T-helper 1 cell (primary cell): Measurements from ENCODE around the gene LBHD2.

Experiments
- DNase-seq, 5 donors: peaks; one replicate each; pipeline ENCODE4 v3.0.0-alpha.2; 2012 to 2020

LBHD2 gene

DNA sequence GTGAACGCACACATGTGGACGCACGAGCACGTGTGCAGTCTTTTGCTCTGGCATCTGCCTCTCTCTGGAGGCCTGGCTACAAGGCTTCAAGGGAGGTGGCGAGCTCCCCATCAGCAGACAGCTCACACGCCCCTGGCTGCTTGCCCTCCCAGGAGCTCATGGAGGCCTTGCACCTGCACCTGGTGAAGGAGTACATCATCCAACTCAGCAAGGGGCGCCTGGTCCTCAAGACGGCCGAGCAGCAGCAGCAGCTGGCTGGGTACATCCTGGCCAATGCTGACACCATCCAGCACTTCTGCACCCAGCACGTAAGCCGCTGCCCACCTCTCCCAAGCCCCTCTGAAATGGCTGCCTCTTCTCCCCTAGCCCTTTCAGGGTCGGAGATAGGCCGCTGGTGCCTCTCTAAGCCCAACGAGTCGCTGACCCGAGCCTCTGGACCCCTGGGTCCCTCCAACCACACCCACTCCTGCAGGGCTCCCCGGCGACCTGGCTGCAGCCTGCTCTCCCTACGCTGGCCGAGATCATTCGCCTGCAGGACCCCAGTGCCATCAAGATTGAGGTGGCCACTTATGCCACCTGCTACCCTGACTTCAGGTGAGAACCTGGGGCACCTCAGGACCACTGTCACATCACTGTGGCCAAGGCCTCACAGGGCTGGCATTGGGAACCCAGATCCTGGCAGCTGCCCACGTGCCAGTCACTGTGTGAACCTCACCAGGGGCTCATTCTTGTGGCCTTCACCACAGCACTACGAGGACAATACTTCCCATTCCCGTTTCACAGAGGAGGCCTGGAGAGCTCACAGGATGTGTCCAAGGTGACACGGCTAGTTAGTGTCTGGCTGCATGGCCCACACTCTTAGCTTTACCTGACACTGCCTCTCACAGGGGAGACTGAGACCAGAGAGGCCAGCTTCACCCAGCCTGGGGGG lies 49.5 kb downstream of the LBHD2 start:
- no peak for DNase-seq

DNA sequence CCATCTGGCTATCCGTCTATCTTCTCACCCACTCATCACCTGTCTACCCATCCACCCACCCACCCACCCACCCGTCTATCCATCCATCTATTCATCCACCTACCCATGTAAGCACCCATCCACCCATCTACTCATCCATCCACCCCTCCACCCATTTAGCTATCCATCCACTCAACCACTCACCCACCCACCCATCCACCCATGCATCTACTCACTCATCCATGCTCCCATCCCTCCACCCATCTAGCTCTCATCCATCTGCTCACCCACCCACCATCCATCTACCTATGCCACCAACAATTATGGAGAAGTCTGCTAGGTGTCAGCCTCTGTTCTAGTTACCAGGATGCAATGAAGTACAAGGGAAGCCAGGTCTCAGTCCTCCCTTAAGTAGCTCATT lies 50.4 kb downstream of the LBHD2 start:
- DNase-seq = no peak

DNA sequence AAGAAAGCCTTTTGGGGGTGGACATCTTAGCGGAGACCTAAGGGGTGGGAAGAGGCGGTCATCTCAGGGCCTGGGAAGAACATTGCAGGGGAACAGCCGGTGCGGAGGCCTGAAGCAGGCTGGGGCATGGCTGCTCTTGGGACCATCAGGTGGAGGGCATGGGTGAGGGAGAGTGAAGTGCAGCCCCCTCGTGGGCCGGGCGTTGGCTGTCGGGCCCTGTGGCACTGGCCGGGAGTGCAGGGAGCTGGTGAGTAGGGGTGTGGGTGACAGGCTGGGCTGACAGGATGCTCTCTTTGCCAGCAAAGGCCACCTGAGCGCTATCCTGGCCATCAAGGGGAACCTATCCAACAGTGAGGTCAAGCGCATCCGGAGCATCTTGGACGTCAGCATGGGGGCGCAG lies 50.9 kb downstream of the LBHD2 start:
- no peak for DNase-seq

DNA sequence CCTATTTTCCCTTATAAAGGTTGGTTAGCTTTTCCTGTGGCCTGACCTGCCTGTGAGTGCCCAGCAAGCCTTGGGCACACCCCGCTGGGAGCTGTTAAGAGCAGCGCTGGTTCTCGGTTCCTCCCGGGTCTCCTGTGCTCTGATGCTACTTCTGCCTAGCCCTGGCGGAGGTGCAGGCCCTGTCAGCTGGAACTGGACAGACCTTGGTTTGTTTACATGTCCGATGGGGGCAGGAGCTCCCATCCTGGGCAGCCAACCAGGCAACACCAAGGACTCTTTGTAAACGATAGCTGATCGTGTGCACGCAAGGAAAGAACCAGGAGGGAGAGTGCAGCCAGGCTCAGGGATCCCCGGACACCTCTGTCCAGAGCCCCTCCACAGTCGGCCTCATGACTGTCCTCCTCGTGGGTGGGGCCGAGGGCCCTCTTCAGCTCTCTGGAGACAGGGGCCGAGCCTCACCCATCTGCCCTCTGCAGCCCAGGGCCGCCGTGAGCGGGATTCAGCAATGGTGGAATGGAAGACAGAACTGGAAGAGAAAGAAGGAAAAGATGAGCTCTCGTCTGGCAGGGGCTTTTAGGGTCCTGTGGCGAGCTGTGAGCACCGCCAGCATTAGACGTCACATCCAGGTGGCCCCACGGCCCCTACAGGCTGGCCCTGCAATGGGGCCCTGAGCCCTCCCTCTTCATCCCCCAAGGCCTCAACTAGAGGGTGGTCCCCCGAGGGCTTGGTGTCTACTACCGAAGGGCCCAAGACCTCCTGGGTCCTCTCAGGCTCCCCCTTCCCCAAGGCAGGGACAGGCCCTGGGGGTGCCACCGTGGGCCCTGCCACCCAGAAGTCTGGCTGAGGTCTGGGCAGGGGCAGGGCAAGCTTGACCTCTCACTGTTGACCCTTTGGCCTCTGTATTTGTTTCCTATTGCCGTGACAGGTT lies 51.6 kb downstream of the LBHD2 start:
- DNase-seq = no peak

DNA sequence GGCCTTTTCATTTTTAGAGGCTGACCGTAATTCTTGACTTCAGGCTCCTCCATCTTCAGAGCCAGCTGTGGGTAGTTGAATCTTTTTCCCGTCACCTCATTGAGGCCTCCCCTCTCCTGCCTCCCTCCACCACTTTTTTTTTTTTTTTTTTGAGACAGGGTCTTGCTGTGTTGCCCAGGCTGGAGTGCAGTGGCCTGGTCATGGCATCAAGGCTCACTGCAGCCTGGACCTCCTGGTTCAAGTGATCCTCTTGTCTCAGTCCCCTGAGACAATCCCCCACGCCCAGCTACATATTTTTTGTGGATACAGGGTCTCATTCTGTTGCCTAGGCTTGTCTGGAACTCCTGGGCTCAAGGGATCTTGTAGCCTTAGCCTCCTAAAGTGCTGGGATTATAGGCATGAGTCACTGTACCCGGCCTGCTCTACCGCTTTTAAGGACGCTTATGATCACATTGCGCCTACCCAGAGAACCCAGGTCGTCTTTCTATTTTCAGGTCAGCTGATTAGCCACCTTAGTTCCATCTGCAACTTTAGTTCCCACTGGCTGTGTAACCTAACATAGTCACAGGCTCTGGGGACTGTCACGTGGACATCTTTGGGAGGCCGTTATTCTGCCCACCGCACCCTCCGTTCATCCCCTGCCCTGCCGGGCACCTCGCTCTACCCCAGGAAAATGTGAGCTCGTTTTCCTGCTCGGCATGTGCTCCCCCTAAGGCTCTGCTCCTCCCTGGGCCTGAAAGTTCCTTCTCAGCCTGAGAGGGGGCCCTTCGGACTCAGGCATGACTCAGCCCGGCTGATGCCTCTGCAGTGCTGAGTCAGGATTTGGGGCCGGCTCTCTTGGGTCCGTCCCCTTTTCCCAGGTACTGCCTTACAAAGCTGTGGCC lies 52.6 kb downstream of the LBHD2 start:
- no peak for DNase-seq

DNA sequence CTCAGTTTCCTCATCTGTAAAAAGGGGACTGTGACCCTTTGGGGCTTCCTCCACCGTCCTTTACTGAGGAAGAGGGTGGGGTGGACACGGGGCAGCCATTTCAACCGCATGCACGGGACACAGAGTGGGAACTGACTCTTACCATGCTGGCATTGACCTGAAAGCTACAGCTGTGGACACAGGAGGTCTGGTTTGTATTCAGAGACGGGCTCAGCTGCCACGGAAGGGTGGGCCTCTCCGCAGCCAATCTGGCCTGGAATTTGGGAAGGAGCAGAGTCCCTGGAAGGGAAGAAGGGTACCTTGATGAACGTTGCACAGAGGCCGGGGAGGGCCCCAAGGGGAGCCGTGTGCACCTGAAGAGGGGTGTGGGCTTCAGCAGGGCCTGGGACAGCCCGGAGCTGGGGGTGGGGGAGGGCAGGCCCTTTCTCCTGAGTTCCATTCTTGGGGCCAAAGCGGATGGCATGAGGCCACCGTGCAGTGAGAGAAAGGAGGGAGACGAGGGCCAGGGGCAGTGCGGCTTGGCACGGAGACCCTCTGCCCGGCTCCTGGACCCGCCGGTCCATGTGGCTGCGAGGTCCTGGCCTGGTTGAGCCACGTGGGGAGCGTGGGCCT lies 53.8 kb downstream of the LBHD2 start:
- no peak for DNase-seq

DNA sequence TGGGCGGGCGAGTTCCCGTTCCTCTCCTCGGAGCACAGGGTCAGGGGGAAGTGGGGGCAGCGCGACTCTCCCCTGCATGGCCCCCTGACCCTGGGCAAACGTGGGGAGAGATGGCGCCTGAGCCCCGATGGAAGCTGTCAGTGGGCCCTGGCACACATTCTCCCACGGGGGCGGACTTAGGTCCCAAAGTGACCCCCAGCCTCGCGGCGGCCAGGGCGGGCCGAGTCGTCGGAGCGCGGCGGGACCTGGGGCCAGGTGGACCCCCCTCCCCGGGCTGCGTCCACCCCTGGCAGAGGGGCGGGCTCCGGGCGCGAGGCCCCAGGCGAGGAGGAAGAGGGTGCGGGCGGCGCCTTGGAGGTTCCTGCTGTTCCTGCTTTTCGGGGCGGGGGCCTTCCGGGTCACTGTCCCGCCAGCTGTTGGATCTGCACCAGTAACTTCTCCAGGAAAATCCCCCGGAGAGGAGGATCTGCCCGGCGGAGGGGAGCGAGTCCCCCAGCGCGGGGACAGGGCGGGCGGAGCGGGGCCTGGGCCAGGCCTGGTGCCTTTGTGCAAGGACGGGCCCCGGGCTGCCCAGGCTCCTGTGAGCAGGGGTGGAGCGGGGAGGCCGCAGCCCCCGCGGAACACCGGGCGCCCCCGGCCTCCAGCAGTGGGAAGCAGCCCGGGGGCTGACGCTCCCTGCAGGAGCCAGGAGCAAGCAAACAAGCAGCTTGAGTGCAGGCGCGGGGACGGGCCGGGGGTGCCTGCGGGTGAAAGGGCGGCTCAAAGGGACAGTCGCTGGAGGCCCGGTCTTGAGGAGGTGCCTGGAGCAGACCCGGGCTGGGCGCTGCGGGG lies 54.5 kb downstream of the LBHD2 start:
- no peak for DNase-seq

DNA sequence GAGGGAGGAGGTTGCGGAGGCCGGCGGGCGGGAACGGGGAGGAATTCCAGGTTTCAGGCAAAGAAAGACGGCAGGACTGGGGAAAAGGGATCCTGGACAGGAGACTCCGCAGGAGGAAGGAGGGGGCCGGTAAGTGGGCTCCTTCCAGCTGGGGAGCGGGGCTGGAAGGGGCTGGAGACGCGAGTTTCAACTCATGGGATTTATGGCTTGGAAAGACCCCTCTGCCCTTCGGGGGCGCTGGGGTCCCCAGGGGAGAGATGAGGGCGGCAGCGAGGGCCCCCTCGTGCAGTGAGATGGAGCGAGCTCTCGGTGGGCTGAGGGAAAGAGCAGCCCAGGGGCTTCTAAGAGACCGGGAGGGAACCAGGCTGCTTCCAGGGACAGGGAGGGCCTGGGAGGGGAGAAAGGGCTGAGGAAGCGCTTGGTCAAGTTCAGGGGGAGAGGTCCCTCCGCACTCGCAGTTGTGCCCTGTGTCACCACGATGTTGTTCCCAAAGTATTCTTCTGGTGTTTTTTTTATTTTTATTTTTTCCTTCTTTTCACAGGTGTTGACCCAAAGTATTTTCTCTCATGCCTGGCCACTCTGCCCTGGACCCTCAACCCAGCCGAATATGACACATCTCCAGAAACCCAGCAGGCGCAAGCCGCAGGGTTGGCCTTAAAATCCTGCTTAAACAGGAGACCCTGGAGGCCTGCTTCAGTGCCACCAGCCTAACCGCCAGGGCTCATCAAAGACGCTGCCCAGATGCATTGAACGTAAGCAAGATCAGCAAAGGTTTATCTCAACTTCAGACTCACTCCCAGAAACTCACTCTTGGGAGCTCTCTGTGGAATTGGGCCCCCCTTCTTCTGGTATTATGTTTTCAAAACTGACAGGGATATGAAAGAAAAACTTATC lies 55.4 kb downstream of the LBHD2 start:
- DNase-seq = no peak
